ENCODE measurements around the gene ZNF146.
"Not testable (repeated sequence)": the region's sequence is repeated elsewhere in the genome, so short reads cannot be mapped to it uniquely, and the experiment has no call there.

The ZNF146 gene

DNA sequence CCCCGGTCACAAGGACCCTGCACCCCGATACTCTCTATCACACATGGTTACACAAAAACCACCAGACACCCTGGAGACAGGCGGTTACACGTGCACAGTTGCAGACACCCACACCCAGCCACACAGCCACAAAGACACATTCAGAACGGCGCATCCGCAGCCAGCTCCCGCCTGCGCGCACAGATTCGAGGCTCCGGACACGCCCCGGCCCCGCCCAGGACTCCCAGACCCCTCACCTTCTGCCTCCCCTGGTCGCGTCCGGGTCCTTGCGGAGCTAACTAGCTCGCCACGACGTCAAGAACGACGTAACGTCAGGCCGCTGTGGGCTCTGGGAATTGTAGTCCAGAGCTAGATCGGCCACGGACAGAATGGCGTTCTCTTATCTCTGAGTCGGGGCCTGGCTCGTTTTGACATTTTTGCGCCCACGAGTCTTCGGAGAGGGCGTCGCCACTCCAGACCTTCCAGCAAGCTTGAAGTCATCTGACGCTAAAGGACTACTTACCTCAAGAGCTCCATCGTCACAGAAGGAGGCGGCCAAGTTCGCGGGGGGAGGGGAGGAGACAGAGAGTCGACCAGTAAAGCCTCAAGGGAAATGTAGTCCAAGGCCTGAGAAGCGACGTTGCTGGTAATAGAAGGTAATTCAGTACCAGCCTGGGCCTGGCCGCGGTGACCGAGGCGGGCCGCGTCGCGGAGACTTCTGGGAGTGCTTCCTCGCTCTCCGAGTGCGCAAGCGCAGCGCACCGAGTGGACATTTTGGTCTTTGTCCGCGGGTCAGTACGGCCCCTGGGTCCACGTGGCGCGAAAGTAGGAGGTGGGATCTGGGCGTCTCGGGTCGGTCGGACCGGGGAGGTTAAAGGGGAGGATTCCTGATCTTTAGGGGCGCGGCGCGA, at the start of gene ZNF146, which contains the start of gene ZNF565:
TSS of gene ZNF146 (plus strand) at position 721 of the 890 bp plus-strand sequence. CDS start 21,335 bp downstream, outside the sequence.
TSS of gene ZNF565 (minus strand) at position 280 of the 890 bp plus-strand sequence. CDS start 12,680 bp downstream, outside the sequence.
- DNase-seq (peak; percentile 97), ATAC-seq (peak; percentile 93)

DNA sequence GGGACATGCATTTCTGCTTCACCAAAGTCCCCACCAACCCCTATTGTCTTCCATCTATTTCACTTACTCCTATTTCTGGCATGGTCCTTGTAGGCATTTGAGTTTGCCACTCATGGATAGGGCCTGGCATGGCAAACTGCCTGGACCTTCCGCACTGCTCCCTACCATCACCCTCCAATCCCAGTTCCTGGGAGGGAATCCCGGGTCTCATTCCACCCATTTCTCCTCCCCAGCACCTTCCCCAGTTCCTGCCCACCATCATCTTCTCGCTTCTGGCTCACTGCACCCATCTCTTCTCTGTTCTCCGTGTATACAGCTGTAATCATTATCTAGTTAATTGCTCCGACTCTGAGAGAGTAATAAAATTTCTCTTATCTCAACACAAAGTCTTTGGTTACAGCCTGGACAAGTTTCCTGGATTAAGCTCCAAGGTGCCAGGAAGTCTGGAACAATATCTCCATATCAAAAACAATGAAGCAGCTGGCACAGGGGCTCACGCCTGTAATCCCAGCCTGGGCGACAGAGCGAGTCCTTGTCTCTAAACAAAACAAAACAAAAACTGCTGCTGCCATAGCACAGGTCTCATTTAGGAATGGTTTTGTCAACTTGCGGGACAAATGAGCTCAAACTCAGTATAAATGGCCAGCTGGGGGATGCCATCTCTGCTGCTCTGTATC, 45.7 kb upstream of the ZNF146 start:
- no peak for DNase-seq
- ATAC-seq = no peak

DNA sequence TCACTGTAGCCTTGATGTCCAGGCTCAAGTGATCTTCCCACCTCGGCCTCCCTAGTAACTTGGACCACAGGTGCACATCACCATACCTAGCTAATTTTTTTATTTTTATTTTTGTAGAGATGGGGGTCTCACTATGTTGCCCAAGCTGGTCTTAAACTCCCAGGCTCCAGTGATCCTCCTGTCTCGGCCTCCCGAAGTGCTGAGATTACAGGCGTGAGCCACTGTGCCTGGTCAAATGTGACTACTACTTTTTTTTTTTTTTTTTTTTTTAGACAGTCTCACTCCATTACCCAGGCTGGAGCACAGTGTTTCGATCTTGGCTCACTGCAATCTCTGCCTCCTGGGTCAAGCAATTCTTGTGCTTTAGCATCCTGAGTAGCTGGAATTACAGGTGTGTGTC, 42.1 kb upstream of the ZNF146 start:
- no peak for DNase-seq
- no peak for ATAC-seq

DNA sequence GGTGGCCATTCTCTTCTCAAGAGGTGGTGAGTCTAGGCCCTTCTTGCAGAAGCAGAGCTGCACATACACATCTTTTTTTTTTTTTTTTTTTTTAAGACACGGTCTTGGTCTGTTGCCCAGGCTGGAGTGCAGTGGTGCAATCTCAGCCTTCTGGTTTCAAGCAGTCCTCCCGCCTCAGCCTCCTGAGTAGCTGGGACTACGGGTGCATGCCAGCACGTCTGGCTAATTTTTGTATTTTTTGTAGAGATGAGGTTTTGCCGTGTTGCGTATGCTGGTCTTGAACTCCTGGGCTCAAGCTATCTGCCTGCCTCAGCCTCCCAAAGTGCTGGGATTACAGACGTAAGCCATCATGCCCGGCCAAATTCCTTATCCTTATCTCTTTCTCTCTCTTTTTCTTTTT, 41.1 kb upstream of the ZNF146 start:
- not testable (repeated sequence) for ATAC-seq

DNA sequence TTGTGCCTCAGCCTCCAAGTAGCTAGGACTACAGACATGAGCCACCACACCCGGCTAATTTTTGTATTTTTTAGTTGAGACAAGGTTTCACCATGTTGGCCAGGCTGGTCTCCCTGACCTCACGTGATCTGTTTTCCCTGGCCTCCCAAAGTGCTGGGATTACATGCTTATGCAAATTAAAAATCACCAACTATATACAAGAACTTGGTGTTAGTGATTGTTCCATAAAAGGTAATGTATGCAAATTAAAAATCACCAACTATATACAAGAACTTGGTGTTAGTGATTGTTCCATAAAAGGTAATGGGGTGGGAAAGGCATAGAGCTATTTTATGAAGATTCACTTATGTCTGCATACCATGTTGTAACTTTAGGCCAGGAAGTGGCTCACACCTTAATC, 35.8 kb upstream of the ZNF146 start:
- DNase-seq, ATAC-seq: not testable (repeated sequence)

More for the DNA sequence above, 41.1 kb upstream of the ZNF146 start:
- DNase-seq = not testable (repeated sequence)

DNA sequence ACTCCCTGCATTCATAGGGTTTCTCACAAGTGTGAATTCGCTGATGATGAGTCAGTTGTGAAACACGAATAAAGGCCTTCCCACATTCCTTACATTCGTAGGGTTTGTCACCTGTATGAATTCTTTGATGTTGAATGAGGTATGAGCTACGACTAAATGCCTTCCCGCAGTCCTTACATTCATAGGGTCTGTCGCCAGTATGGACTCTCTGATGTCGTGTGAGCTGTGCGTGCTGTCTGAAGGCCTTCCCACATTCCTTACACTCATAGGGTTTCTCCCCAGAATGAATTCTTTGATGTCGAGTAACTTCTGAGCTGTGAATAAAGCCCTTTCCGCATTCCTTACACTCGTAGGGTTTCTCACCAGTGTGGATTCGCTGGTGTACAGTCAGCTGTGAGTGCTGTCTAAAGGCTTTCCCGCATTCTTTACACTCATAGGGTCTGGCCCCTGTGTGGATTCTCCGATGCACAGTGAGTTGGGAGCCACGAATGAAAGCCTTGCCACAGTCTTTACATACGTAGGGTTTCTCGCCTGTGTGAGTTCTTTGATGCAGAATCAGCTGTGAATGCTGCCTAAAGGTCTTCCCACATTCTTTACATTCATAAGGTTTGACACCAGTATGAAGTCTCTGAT, 32.2 kb upstream of the ZNF146 start:
- ATAC-seq (no peak), DNase-seq (no peak)

DNA sequence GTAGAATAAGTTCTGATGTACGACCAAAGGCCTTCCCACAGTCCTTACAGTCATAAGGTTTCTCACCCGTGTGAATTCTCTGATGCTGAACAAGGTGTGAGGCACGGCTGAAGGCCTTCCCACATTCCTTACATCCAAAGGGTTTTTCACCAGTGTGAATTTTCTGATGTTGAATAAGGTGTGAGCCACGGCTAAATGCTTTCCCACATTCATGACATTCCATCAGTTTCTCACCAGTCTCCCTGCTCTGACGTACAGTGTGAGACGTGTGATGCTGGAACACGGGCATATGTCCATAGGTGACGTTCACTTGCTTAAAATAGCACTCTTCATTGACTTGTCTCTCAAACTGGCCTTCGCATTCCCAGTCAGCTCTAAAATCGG, 31.7 kb upstream of the ZNF146 start:
- DNase-seq = no peak
- ATAC-seq = no peak

DNA sequence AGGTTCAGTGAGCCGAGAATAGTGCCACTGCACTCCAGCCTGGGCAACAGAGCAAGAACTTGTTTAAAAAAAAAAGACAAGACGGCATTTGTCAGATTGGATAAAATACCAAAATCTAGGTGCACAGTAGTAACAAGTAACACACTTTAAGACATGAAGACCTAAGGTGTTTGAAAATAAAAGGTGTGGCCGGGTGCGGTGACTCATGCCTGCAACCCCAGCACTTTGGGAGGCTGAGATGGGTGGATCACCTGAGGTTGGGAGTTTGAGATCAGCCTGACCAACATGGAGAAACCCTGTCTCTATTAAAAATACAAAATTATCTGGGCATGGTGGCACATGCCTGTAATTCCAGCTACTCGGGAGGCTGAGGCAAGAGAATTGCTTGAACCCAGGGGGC, 28.2 kb upstream of the ZNF146 start:
- not testable (repeated sequence) for DNase-seq

DNA sequence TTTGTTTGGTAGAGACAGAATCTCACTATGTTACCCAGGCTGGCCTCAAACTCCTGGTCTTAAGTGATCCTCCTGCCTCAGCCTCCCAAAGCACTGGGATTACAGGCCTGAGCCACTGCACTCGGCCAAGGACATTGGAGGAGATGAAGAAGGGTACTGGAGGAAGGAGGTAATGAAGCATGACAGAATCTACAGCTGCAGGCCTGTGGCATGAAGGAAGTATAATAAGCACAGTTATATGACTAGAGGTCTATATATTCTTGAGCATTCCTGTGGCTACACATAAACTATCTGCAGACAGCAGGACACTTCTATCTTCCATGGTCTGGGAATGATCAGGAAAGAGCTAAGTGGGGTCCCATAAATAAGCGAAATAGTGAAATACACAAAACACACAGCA, 18.7 kb upstream of the ZNF146 start:
- DNase-seq = no peak
- ATAC-seq = no peak

More for the DNA sequence above, 28.2 kb upstream of the ZNF146 start:
- ATAC-seq = not testable (repeated sequence)

DNA sequence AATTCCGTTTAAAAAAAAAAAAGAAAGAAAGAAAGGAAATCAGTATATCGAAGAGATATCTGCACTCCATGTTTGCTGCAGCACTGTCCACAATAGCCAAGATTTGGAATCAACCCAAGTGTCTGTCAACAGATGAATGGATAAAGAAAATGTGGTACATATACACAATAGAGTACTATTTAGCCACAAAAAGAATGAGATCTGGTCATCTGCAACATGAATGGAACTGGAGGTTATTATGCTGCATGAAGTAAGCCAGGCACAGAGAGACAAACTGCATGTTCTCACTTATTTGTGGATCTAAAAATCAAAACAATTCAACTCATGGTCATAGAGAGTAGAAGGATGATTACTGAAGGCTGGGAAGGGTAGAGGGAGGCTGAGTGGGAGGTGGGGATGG, 16.8 kb upstream of the ZNF146 start:
- DNase-seq = no peak

DNA sequence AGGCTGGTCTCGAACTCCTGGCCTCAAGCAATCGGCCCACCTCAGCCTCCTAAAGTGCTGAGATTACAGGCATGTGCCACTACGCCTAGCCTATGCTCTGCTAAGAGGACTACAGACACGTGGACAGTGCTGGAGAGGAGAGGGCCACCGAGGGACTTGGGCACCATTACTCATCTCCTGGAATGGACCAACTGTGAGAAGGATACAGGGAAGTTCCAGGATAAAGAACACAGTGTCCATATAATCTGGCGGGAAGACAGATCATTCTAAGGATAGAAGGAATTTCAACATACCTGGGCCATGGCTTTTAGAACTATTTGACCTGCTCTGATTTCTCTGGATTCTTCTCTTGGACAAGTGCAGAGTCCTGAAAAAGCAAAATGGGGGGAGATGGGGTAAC, 13.2 kb upstream of the ZNF146 start:
- DNase-seq (no peak), ATAC-seq (no peak)

More for the DNA sequence above, 16.8 kb upstream of the ZNF146 start:
- ATAC-seq = no peak

DNA sequence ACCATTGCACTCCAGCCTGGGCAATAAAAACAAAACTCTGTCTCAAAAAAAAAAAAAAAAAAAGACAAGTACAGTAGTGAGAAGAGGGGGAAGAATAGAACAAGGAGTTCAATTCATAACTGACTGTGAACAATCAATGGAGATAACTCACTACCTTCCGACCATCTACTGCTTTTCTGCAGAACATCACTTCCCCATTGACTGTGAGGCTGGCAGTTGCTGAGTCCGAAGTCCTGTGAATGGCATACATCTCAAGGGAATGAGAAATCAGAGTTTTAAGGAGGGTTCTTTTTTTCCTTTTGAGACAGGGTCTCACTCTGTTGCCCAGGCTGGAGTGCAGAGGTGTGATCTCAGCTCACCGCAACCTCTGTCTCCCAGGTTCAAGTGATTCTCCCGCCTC, 11.6 kb upstream of the ZNF146 start:
- no peak for ATAC-seq

DNA sequence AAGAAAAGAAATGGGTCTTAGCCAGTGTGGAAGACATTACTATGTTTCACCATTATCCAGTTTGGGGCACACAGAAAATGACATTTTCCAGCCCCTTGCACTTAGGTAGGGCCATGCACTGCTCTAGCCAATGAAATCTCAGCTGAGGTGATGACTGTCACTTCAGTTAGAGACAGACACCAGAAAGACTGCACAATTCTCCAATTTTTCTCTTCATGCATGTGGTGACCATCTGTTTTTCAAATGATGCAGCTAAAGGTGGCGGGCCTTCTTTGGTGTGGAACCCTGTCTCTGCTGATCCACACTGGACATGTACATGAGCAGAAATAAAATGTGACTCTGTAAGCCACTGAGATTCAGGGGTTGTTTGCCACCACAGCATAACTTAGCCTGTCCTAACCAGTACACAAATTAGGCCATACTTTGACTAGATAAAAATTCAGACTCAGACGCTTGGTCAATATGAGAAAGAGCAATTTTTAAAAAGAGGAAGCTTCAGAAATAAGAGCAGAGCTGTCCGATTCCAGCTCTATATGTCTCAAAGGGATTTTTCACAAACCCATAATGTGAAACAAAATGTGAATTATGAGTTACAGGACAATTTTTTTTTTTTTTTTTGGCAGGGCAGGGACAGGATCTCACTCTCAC, 7.2 kb upstream of the ZNF146 start:
- DNase-seq (no peak), ATAC-seq (no peak)

More for the DNA sequence above, 11.6 kb upstream of the ZNF146 start:
- DNase-seq = no peak

DNA sequence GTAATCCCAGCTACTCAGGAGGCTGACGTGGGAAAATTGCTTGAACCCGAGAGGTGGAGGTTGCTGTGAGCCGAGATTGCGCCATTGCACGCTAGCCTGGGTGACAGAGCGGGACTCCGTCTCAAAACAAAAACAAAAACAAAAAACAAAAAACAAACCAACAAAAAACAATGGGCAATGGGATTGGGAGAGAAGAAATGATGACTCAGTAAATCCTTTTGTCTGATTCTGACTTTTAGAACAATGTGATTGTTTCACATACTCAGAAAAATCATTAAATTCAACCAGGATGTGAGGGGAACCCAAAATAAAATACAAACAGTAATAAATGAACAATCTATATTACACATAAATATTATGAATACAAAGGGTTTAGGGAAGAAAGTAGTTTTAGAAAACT, 5.5 kb upstream of the ZNF146 start:
- ATAC-seq (no peak), DNase-seq (no peak)

DNA sequence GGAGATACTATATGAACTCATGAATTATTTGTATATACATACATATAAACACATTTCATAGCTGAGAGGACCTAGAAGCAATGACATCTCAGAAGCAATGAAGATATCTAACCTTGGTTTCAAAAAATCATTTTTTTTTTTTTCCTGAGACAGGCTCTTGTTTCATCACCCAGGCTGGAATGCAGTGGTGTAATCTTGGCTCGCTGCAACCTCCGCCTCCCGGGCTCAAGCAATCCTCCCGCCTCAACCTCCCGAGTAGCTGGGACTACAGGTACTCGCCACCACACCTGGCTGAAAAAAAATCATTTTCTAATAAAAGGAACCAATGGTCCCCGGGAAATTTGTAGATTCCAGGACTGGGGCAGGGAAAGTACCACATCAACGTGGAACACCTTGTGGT, 4.4 kb upstream of the ZNF146 start:
- no peak for ATAC-seq
- DNase-seq = no peak

DNA sequence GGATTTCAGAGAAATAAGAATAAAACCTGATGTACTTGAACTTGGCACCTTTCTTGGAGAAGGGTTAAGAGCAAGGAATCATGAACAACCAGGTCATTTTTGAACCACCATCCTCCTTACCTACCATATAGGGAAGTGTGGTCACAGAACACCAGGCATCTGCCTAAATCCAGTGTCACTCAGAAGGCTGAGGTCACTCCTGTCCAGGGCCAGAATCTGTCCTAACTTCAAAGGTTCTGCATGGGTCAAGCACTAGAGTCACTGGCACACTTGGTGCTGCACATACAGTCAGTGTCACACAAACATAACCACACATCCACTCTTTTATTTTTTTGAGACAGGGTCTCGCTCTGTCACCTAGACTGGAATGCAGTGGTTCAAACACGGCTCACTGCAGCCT, 2.0 kb upstream of the ZNF146 start:
- DNase-seq (no peak), ATAC-seq (no peak)

DNA sequence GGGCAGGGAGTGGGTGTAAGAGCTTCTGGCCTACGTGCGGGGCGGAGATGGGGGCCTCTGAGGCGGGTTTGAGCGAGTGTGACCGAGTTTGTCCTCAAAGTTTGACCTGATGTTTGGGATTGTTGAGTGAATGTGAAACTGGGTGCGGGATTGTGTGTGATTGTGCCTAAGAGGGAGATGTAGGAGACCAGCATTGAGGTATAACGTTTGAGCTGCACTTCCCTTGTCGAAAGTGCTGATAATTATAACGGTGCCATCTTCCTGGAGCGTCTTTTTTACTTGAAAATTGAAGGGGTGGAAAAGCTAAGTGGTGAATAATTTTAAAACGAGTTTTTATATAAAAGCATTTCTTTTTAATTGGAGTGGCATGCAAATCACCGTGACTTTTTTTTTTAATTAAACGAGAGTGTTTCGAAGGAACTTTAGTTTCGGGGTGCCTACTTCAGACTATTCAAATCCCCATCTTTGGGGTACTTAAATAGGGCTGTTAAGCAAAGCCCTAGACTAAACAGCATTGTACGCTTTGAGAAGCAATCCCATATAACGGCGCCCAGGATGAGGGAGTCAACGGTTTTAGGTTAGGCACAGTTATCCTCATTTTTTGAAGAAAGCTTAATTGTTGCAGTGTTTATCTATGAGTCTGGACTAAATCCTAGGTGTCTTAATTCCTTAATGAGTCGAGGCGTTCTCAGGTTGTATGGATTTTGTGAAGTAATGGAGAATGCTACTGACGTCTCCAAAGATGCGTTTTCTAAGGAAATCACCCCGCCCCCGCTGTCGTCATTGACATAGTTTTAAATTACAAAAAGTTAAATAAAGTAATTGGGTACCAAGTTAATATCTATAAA, 594 bp downstream of the ZNF146 start:
- ATAC-seq (no peak), DNase-seq (peak; percentile 45)

DNA sequence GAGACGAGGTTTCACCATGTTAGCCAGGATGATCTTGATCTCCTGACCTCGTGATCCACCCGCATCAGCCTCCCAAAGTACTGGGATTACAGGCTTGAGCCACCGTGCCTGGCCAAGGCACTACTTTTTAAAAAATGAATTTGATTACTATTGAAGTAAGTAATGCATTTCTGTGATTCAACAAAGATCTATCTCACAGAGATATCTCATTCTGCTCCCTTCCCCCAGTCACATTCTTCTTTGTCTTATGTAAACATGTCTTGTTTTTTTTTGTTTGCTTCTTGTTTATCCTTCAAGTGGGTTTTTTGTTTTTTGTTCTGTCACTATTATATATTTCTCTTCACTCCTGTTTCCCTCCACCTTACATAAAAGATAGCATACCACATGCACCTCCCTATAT, 6.6 kb downstream of the ZNF146 start:
- DNase-seq (no peak), ATAC-seq (no peak)

DNA sequence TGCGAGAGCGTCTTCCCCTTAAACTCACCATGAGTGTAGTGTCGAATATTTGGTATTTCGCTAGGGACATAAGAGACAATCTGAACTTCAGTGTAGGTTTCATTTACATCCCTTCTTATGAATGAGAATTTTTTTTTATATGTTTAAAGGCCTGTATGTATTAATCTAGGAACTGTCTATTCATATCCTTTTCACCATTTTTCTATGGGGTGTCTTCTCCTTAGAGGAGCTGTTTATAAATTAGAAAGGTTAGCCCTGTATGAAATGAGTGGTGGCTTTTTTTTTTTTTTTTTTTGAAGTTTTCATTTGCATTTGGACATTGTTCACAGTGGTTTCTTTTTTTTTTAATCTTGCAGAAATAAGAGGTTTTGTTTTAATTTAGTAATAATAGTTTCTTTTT, 7.6 kb downstream of the ZNF146 start:
- no peak for ATAC-seq

DNA sequence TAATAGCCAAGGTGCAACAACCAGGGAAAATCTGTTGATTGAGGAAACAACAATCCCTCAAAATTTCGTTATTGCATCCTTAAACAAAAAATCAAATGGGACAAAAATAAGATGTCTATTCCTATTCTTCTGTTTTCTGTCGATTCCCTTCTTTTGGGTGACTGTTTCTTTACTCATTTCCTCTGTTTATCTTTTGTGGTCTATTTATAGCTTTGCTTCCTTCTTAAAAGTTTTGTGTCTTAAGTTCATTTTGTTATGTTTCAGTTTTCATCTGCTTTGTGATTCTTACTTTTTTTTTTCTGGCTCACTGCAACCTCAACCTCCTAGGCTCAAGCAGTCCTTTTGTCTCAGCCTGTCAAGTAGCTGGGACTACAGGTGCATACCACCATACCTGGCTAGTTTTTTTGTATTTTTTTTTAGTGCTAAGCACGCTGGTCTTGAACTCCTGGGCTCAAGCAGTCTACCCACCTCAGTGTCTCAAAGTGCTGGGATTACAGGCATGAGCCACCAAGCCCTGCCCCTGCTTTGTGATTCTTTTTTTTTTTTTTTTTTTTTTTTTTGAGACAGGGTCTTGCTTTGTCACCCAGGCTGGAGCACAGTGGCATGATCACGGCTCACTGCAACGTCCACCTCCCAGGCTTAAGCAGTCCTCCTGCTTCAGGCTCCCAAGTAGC, 10.4 kb downstream of the ZNF146 start:
- ATAC-seq (no peak), DNase-seq (no peak)

More for the DNA sequence above, 7.6 kb downstream of the ZNF146 start:
- DNase-seq = no peak

DNA sequence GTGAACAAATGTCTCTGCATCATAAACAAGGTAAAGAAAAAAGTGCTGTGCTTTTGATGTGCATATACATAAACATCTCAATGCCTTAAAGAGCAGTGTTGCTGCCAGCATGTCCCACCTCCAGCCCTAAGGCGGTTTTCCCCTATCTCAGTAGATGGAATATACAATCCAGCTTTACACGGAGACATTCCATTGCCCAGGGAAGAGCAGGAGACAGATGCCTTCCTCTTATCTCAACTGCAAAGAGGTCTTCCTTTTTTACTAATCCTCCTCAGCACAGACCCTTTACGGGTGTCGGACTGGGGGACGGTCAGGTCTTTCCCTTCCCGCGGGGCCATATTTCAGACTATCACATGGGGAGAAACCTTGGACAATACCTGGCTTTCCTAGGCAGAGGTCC, 18.7 kb downstream of the ZNF146 start:
- ATAC-seq, DNase-seq: not testable (repeated sequence)
